Stimulated activated CD4-positive, alpha-beta T cell treated with anti-CD3 and anti-CD28 coated beads, Interleukin-4, amount 100 ng/mL, for 24 hours (primary cell): ENCODE data around the gene TEX2.
A peak's percentile ranks its signal among the peaks of the same experiment; 100 is the strongest.

Experiments
- DNase-seq: peaks from one replicate; pipeline ENCODE4 v3.0.0-alpha.2; 2020

The TEX2 gene, protein sequence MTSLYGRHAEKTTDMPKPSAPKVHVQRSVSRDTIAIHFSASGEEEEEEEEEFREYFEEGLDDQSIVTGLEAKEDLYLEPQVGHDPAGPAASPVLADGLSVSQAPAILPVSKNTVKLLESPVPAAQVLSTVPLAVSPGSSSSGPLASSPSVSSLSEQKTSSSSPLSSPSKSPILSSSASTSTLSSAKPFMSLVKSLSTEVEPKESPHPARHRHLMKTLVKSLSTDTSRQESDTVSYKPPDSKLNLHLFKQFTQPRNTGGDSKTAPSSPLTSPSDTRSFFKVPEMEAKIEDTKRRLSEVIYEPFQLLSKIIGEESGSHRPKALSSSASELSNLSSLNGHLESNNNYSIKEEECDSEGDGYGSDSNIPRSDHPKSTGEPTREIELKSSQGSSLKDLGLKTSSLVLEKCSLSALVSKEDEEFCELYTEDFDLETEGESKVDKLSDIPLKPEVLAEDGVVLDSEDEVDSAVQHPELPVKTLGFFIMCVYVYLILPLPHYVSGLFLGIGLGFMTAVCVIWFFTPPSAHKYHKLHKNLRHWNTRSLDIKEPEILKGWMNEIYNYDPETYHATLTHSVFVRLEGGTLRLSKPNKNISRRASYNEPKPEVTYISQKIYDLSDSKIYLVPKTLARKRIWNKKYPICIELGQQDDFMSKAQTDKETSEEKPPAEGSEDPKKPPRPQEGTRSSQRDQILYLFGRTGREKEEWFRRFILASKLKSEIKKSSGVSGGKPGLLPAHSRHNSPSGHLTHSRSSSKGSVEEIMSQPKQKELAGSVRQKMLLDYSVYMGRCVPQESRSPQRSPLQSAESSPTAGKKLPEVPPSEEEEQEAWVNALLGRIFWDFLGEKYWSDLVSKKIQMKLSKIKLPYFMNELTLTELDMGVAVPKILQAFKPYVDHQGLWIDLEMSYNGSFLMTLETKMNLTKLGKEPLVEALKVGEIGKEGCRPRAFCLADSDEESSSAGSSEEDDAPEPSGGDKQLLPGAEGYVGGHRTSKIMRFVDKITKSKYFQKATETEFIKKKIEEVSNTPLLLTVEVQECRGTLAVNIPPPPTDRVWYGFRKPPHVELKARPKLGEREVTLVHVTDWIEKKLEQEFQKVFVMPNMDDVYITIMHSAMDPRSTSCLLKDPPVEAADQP

DNA sequence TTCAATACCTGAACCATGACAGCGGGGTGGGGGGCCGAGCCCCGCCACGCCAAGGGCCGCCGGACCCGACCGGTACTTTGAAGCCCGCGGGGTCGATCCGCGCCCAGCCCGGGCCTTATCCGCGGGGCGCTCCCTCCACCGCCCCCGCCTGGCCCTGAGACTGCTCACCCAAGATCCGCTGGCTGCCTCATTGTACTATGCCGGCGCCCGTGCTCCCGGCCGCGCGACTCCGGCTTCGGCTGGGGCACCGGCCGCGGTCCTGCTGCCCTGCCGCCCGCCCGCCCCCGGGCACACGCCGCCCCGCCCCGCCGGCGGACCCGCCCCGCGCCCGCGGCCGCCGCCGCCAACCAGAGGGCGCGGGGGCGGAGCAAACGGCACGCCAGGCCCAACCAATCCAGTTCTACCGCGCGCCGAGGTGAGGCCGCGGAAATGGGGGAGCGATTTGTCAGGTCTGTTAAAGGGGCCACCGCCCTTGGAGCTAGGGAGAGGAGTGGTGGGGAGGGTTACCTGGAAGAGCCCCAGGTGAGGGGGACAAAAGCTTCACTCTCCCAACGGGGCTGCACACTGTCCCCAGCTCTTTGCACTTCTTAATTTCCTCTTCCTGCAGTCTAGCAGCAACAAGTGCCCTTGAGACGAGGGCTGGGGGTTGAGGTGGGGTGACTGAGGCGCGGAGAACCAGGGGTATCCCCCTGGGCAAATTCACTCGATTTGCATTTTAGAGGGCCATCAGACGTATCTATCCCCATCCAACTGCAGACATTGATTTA, at the start of gene TEX2:
Gene TEX2 (minus strand): TSS at position 261 of the 767 bp plus-strand sequence. CDS start 49,043 bp downstream, outside the sequence.
- DNase-seq: peak; percentile 91

- DNase-seq: no peak
Observed at GRCh38 chr17:64309710-64310109, 46.6 kb upstream of the TEX2 start.

DNA sequence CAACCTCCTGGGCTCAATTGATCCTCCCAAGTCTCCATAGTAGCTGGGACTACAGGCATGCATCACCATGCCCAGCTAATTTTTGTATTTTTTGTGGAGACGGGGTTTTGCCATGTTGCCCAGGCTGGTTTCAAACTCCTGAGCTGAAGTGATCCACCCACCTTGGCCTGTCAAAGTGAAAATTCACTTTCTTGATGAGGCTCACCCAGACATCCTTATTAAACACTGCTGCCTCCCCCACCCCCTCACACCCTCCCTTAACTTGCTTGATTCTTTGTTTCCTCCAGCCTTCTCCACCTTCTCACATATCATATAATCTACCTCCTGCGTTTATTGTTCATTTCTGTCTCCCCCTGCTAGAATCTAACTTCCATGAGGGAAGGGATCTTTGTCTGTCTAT, 46.0 kb upstream of the TEX2 start:
- no peak for DNase-seq

DNA sequence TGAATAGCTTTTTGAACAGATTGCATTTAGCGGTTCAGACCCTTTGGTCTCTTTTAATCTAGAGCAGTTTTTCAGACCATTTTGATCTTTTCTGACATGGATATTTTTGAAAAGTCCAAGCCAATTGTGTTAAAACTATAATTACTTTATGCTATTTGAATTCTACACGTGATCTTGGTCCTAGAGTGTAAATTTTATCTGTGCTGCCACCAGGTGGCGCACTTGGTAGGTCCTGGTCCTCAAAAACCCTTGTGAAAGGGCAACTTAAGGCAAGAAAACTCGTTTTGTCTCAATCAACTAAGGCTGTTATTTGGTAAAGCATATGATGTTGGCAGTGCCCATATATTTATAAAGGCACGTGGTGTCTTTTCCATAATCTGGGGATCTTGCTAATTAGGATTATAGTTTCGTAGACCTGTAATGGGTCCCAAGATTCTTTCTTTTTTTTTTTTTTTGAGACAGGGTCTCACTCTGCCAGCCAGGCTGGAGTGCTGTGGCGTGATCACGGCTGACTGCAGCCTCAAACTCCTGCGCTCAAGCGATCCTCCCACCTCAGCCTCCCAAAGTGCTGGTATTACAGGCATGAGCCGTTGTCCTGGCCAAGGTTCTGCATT, 43.9 kb upstream of the TEX2 start:
- peak; percentile 71 for DNase-seq

GRCh38 chr17:64304551-64304950, 41.5 kb upstream of the TEX2 start:
- DNase-seq: no peak

DNA sequence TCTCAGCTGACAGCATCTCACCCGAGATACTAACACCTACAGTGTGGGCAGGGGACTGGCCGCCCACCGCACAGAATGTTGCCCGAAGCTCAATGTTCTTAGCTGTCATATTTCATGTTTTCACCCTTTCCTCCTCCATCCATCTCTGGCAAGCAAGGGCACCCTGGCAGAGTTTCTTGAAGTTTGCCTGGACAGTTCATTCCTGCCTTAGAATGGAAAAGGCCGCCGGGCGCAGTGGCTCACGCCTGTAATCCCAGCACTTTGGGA, 37.6 kb upstream of the TEX2 start:
- no peak for DNase-seq

GRCh38 chr17:64297467-64298088, 34.5 kb upstream of the TEX2 start:
- no peak for DNase-seq

DNA sequence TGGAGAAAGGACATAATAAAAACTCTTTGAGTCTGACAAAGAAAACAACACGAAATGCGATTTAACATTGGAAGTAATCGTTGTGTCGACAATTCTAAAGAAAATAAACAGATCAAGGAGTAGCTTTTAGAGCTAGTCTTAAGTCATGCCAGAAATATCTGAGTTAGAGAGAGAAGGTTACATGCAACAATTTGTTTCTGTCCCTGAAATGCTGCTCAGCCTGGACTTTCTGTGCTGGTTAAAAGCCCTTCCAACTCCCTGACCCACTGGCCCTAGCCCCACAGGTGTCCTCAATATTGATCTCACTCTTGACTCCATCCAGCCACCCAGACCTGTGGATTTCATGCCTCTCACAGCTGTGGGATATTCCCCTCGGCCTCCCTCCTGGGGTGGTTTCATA, 33.2 kb upstream of the TEX2 start:
- DNase-seq: no peak

- DNase-seq: no peak
Observed at GRCh38 chr17:64295146-64295545, 32.1 kb upstream of the TEX2 start.

DNA sequence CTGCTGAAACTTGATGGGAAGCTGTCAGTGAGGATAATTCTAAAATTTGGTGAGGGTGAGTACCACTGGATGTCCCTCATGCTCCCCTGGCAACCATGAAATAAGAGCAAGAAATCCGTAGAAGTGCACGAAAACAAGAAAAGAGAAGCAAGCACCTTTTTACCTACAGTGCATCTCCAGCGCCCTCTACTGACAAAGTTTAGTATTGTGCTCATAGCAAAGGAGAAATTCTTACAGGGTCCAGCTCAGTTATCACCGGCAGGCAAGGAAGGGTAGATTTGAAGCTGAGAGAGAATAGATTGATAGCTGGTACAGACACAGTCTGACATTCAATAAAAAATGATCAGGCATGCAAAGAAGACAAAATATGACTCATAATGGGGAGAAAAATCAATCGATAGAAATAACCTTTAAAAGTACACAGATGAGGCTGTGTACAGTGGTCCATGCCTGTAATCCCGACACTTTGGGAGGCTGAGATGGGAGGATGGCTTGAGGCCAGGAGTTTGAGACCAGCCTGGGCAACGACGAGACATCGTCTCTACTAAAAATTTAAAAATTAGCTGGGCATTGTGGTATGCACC, 28.3 kb upstream of the TEX2 start:
- peak; percentile 17 for DNase-seq

DNA sequence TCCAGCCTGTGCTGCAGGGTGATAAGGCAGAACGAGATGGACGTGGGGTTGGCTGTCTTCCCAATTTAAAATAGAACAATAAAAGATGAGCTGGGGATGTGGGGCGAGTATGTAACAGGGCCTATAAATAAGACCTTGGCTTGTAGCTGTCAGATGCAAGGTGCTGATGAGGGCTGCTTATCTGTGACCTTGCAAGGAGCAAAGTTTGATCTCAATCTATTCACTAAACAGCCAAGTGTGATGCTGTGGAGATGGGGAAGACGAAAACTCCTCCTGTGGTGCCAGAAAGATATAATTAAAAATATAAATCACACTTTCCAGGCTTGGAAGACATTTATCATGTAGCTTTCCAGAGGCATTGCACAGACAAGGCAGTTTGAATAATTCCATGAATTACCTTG, 26.7 kb upstream of the TEX2 start:
- no peak for DNase-seq

GRCh38 chr17:64282753-64283080, 19.7 kb upstream of the TEX2 start:
- DNase-seq: no peak

- DNase-seq: peak; percentile 61
Observed at GRCh38 chr17:64281962-64282752, 19.1 kb upstream of the TEX2 start.

DNA sequence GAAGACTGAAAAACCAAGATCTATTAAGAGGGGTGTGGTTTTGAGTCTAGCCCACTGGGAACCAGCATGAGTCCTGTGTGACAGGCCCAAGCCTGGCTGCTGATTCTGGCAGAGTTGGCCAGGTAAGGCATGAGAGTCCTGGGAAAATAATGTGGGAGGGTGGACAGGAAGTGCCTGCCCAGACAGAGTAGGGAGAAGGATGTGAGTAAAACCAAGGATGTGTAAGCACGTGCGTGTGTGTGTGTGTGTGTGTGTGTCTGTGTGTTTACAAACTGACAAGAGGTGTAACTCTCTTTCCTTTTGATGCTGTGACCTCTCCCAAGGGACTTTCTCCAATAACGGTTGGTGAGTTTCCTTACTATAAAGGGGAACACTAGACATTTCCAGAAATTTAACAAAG, 15.6 kb upstream of the TEX2 start:
- no peak for DNase-seq

DNA sequence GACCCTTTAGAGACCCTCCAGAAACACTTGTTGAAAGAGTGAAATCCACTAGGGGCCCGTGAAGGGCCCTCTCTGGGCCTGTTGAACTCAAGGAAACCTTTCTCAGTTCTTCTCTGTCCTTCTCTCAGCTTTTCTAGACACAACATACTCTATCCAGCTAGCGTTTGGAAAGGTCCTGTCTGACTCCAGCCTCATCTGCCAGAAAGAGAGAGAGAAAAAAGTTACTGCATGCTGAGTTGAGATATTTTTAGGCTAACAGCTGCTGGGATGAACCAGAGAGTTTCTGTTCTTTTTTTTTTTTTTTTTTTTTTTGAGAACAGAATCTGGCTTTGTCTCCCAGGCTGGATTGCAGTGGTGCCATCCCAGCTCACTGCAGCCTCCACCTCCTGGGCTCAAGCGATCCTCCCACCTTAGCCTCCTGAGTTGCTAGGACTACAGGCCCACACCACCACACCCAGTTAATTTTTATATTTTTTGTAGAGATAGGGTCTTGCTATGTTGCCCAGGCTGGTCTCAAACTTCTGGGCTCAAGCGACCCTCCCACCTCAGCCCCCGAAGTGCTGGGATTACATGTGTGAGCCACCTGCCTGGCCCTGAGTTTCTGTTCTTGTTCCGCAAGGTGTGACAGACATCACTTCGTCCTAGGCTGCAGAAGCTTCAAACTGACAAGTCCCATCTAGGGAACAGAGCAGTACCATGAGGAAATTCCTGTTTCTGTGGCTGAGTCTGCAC, 14.9 kb upstream of the TEX2 start:
- DNase-seq: no peak

DNA sequence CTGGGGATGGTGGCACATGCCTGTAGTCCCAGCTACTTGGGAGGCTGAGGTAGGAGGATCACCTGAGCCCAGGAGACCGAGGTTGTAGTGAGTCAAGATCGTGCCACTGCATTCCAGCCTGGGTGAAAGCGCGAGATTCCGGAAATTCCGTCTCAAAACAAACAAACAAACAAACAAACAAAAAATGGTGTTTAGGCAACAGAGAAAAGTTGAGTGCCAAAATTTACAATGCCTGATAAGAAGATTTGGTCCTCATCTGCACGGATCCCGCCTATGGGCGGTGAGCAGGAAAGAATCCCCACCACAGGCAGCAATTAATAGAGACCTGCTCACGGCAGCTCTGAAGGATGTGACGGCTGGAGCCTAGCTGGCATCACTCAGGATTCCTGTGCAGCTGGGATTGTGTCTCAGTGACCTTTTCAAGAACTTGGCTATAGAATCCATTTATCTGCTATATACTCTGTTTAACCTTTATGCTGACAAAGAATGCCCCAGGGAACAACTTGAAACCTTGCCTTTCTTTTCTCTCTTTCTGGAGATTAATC, 14.0 kb upstream of the TEX2 start:
- DNase-seq: no peak

GRCh38 chr17:64275016-64275415, 12.0 kb upstream of the TEX2 start:
- no peak for DNase-seq

GRCh38 chr17:64273006-64273405, 9.9 kb upstream of the TEX2 start:
- DNase-seq: no peak

GRCh38 chr17:64270885-64271284, 7.8 kb upstream of the TEX2 start:
- no peak for DNase-seq
